Measurements from ENCODE around the gene S100A5.

DNA sequence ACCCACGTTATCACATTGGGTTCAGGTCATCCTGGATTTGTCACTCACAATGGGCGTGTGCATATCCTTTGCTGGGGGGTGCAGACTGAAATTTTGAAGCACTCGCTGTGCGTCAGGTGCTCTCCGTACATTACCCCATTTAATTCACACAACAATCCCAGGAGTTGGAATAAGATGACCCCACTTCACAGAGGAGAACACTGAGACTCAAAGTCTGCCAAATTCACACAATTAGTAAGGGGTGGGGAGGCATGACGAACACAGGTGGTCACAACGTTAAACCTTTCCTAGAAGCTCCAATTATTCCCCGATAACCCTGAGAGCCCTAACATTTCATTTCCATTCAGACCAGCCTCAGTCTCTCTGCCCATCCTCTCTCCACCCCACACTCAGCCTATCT, 28.7 kb upstream of the S100A5 start:
- no peak for TF ChIP-seq EZH2 (IDR thresholded peaks at IDR 0.05; ENCODE audit: insufficient read depth, poor library complexity, severe bottlenecking)
- no peak for TF ChIP-seq EZH2phosphoT487 (IDR thresholded peaks at IDR 0.05; ENCODE audit: insufficient read depth, low read depth)

Data from GM23248 (cell line).